Lung (tissue), 12 donors: ENCODE data around the gene OMD. TPM values are rescaled to one million over a fixed set of nuclear protein-coding genes. Genes with fewer than 3 reads are reported as not detected.

Experiments
- ATAC-seq: fragments of 200-7000 bp; cut with Tn5 transposase; one replicate; pipeline ENCODE4 v1.9.1; 2020; ENCODE audit warnings: moderate number of reproducible peaks; ENCODE audit not compliant: insufficient read depth, low FRiP score
- DNase-seq, 3 donors: peaks; one replicate each; pipeline ENCODE4 v3.0.0-alpha.2; 2013 to 2017
- H3K27ac ChIP-seq, 2 donors: one replicate each; pipeline ENCODE4 v1.5.1; 2013; ENCODE audit warnings: mild to moderate bottlenecking in 2 of 2, moderate library complexity in 2 of 2, control low read depth in 1 of 2, inconsistent platforms in 1 of 2, low read depth in 1 of 2, low read length in 1 of 2
- H3K27me3 ChIP-seq, 3 donors: one replicate each; pipeline ENCODE4 v1.5.1; 2013; ENCODE audit warnings: low read length in 2 of 3; ENCODE audit not compliant: control insufficient read depth in 3 of 3, insufficient read depth in 3 of 3
- H3K36me3 ChIP-seq, 4 donors: one replicate each; pipeline ENCODE4 v1.5.1; 2013; ENCODE audit warnings: low read length in 4 of 4, mild to moderate bottlenecking in 1 of 4, moderate library complexity in 1 of 4; ENCODE audit not compliant: control insufficient read depth in 4 of 4, insufficient read depth in 4 of 4
- H3K4me1 ChIP-seq, 5 donors: one replicate each; pipeline ENCODE4 v1.5.1; 2013; ENCODE audit warnings: low read length in 5 of 5, mild to moderate bottlenecking in 2 of 5, moderate library complexity in 1 of 5; ENCODE audit not compliant: control insufficient read depth in 5 of 5, insufficient read depth in 5 of 5
- H3K4me3 ChIP-seq: one replicate; pipeline ENCODE4 v1.5.1; 2013; ENCODE audit warnings: mild to moderate bottlenecking, control low read depth, moderate library complexity
- H3K9ac ChIP-seq, 2 donors: one replicate each; pipeline ENCODE4 v1.5.1; 2013; ENCODE audit warnings: low read length in 2 of 2, control low read depth in 1 of 2; ENCODE audit not compliant: insufficient read depth in 1 of 2
- H3K9me3 ChIP-seq, 4 donors: one replicate each; pipeline ENCODE4 v1.5.1; 2013; ENCODE audit warnings: low read length in 3 of 4, mild to moderate bottlenecking in 1 of 4, moderate library complexity in 1 of 4; ENCODE audit not compliant: control insufficient read depth in 4 of 4, insufficient read depth in 3 of 4
- WGBS, 2 donors: extraction: QIAGEN DNeasy Blood & Tissue Kit; methylation state at CpG; one replicate each; pipeline ENCODE4 v1.1.7; 2013; 5-methylcytosine and 5-hydroxymethylcytosine counted together
- polyA plus RNA-seq, 2 donors: library from polyadenylated mRNA; stranded (reverse); fragments of 200-250 nt; gene quantifications; one replicate each; pipeline ENCODE4 v1.2.1, GENCODE V29; 2013
- total RNA-seq, 2 donors: library from RNA; depleted of rRNA in 1 of 2; stranded (reverse); fragments of >200 nt in 1 of 2; gene quantifications; one replicate each; pipeline ENCODE4 v1.2.1, GENCODE V29; 2014 to 2021
- TF ChIP-seq, protein P1 (sequence below): IDR thresholded peaks from 2 replicates; pipeline ENCODE4 v1.5.1; 2012; ENCODE audit warnings: mild to moderate bottlenecking; ENCODE audit errors: control extremely low read depth, extremely low read depth
- donor health status: control.
- donor health status: control.
- donor health status: Bipolar disorder and iron deficiency.
- donor health status: healthy.
- donor health status: DM: yes; HTN: yes; CAD: no.

The OMD gene
- total and polyA plus RNA-seq, 4 donors: 0.30 to 5.6 (median 1.6) TPM

DNA sequence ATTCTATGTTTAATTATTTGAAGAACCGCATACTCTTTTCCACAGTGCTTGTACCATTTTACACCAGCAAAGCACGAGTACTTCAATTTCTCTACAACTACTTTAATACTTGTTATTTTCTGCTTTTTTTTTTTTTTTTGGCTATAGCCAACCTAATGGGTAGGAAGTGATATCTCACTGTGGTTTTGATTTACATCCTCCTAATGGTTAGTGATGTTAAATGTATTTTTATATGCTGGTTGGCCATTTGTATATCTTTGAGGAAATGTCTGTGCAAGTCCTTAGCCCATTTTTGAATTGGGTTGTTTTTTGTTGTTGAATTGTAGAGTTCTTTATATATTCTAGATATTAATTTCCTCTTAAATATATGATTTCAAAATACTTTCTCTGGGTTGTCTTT lies 42.5 kb downstream of the OMD start:
- Histone ChIP-seq H3K9me3 (no peaks in the 10 kb centered on the region), H3K27me3 (no peaks in the 10 kb centered on the region), H3K9ac (no peak overlapping the region), H3K36me3 (no peaks in the 10 kb centered on the region), H3K27ac (no peak overlapping the region), H3K4me3 (no peak overlapping the region), H3K4me1 (peaks cover 0 to 12% (median 6%) of the 10 kb centered on the region in 5 donors)
- no peak for DNase-seq
- TF ChIP-seq, protein P1, sequence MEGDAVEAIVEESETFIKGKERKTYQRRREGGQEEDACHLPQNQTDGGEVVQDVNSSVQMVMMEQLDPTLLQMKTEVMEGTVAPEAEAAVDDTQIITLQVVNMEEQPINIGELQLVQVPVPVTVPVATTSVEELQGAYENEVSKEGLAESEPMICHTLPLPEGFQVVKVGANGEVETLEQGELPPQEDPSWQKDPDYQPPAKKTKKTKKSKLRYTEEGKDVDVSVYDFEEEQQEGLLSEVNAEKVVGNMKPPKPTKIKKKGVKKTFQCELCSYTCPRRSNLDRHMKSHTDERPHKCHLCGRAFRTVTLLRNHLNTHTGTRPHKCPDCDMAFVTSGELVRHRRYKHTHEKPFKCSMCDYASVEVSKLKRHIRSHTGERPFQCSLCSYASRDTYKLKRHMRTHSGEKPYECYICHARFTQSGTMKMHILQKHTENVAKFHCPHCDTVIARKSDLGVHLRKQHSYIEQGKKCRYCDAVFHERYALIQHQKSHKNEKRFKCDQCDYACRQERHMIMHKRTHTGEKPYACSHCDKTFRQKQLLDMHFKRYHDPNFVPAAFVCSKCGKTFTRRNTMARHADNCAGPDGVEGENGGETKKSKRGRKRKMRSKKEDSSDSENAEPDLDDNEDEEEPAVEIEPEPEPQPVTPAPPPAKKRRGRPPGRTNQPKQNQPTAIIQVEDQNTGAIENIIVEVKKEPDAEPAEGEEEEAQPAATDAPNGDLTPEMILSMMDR: no peak
- ATAC-seq: no peak
- WGBS, 2 donors: 77 to 90% methylated on average over 2 of the region's 2 CpGs

DNA sequence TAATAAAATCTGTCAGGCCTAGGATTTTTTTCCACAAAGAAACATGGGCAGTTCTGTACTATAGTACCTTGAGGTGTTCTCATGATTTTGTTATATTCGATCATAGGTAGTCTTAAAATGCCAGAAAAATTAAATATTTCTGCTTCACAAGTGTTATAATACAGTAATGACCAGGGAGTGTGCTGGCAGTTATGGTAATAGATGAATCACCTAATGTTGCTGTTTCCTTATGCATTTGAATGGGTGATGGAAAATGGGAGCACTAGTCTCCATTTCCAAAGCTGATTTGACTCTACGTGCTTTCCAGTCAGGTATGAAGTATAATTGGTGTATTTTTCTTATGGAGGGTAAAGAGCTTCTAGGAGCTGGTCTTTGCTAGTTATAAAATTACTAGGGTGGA lies 43.7 kb downstream of the OMD start:
- no peak for DNase-seq
- H3K27ac ChIP-seq: no peak overlapping the region
- TF ChIP-seq, protein P1: no peak
- peaks cover 0 to 12% (median 6%) of the 10 kb centered on the region in 5 donors for H3K4me1 ChIP-seq
- H3K9ac ChIP-seq: no peak overlapping the region
- no peaks in the 10 kb centered on the region for H3K36me3 ChIP-seq
- H3K9me3 ChIP-seq: no peaks in the 10 kb centered on the region
- H3K27me3 ChIP-seq: no peaks in the 10 kb centered on the region
- no peak overlapping the region for H3K4me3 ChIP-seq
- WGBS, 2 donors: 94 to 97% methylated on average over 2 of the region's 2 CpGs
- ATAC-seq: no peak

DNA sequence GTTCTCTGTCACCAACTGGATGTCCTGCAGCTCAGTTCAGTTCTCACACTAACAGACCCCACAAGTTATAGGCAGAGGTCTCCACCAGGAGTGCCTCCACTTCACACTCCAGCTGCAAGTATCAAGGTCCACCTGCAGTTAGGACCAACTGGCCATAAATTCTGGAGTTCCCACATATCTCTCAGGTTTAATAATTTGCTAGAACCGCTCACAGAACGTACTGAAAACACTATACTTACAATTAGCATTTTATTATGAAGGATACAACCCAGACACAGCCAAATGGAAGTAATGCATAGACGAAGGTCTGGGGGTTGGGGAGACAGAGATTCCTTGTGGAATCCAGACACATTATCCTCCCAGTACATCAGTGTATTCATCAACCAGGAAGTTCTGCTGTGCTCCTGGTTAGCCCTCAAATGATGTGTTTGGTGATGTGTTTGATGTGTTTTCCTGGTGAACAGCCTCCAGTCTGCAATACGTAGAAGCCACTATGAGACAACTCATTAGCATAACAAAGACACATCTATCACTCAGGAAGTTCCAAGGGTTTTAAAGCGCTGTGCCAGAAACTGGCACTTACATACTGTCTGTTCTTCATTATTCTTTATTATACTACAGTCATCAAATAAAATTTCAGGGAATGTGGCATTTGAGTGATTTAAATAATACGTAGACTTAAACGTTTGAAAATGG lies 45.3 kb downstream of the OMD start:
- H3K9me3 ChIP-seq: no peaks in the 10 kb centered on the region
- TF ChIP-seq, protein P1: no peak
- H3K27me3 ChIP-seq: no peaks in the 10 kb centered on the region
- no peaks in the 10 kb centered on the region for H3K36me3 ChIP-seq
- H3K9ac ChIP-seq: no peak overlapping the region
- no peak overlapping the region for H3K4me3 ChIP-seq
- ATAC-seq (no peak), DNase-seq (peak in 1 of 3 donors; percentile 25)
- H3K27ac ChIP-seq: no peak overlapping the region
- 81% methylated on average over 7 of the region's 7 CpGs for WGBS, 2 donors
- H3K4me1 ChIP-seq: peaks cover 0 to 12% (median 6%) of the 10 kb centered on the region in 5 donors

DNA sequence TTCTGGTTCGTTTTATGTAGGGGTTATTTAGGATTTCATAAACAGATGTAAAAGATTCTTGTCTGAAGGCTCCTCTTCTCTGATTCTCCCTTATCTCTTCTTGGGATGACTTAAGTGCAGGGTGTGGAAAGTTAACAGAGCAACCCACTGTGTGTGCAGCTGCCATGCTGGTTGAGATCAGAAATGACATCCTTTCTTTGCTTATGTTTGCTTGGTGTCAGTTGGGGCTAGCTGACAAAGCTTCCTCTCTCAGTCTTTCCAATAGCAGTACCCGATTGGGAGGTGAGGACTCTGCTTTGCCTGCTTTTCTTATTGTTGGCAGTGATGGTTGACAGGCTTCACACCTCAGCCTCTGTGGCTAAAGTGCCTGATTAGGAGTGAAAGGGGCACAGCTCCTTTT lies 46.4 kb downstream of the OMD start:
- Histone ChIP-seq H3K4me1 (peaks cover 0 to 12% (median 6%) of the 10 kb centered on the region in 5 donors), H3K36me3 (no peaks in the 10 kb centered on the region), H3K27me3 (no peaks in the 10 kb centered on the region), H3K27ac (no peak overlapping the region), H3K4me3 (no peak overlapping the region), H3K9me3 (no peaks in the 10 kb centered on the region), H3K9ac (no peak overlapping the region)
- 57 to 67% methylated on average over 2 of the region's 2 CpGs for WGBS, 2 donors
- TF ChIP-seq, protein P1: no peak
- DNase-seq (no peak), ATAC-seq (no peak)
